Lung (tissue), 12 donors: ENCODE results near the gene PAX4. TPM values are rescaled to one million over a fixed set of nuclear protein-coding genes. Genes with fewer than 3 reads are reported as not detected.

Experiments used
- ATAC-seq: fragments of 200-7000 bp; cut with Tn5 transposase; one replicate; pipeline ENCODE4 v1.9.1; 2020; ENCODE audit warnings: moderate number of reproducible peaks; ENCODE audit not compliant: insufficient read depth, low FRiP score
- DNase-seq, 3 donors: peaks; one replicate each; pipeline ENCODE4 v3.0.0-alpha.2; 2013 to 2017
- H3K27ac ChIP-seq, 2 donors: one replicate each; pipeline ENCODE4 v1.5.1; 2013; ENCODE audit warnings: mild to moderate bottlenecking in 2 of 2, moderate library complexity in 2 of 2, control low read depth in 1 of 2, inconsistent platforms in 1 of 2, low read depth in 1 of 2, low read length in 1 of 2
- H3K27me3 ChIP-seq, 3 donors: one replicate each; pipeline ENCODE4 v1.5.1; 2013; ENCODE audit warnings: low read length in 2 of 3; ENCODE audit not compliant: control insufficient read depth in 3 of 3, insufficient read depth in 3 of 3
- H3K36me3 ChIP-seq, 4 donors: one replicate each; pipeline ENCODE4 v1.5.1; 2013; ENCODE audit warnings: low read length in 4 of 4, mild to moderate bottlenecking in 1 of 4, moderate library complexity in 1 of 4; ENCODE audit not compliant: control insufficient read depth in 4 of 4, insufficient read depth in 4 of 4
- H3K4me1 ChIP-seq, 5 donors: one replicate each; pipeline ENCODE4 v1.5.1; 2013; ENCODE audit warnings: low read length in 5 of 5, mild to moderate bottlenecking in 2 of 5, moderate library complexity in 1 of 5; ENCODE audit not compliant: control insufficient read depth in 5 of 5, insufficient read depth in 5 of 5
- H3K4me3 ChIP-seq: one replicate; pipeline ENCODE4 v1.5.1; 2013; ENCODE audit warnings: mild to moderate bottlenecking, control low read depth, moderate library complexity
- H3K9ac ChIP-seq, 2 donors: one replicate each; pipeline ENCODE4 v1.5.1; 2013; ENCODE audit warnings: low read length in 2 of 2, control low read depth in 1 of 2; ENCODE audit not compliant: insufficient read depth in 1 of 2
- H3K9me3 ChIP-seq, 4 donors: one replicate each; pipeline ENCODE4 v1.5.1; 2013; ENCODE audit warnings: low read length in 3 of 4, mild to moderate bottlenecking in 1 of 4, moderate library complexity in 1 of 4; ENCODE audit not compliant: control insufficient read depth in 4 of 4, insufficient read depth in 3 of 4
- CTCF ChIP-seq: IDR thresholded peaks from 2 replicates; pipeline ENCODE4 v1.5.1; 2012; ENCODE audit warnings: mild to moderate bottlenecking; ENCODE audit errors: control extremely low read depth, extremely low read depth
- WGBS, 2 donors: extraction: QIAGEN DNeasy Blood & Tissue Kit; methylation state at CpG; one replicate each; pipeline ENCODE4 v1.1.7; 2013; 5-methylcytosine and 5-hydroxymethylcytosine counted together
- polyA plus RNA-seq, 2 donors: library from polyadenylated mRNA; stranded (reverse); fragments of 200-250 nt; gene quantifications; one replicate each; pipeline ENCODE4 v1.2.1, GENCODE V29; 2013
- total RNA-seq, 2 donors: library from RNA; depleted of rRNA in 1 of 2; stranded (reverse); fragments of >200 nt in 1 of 2; gene quantifications; one replicate each; pipeline ENCODE4 v1.2.1, GENCODE V29; 2014 to 2021
- donor health status: control.
- donor health status: control.
- donor health status: Bipolar disorder and iron deficiency.
- donor health status: healthy.
- donor health status: DM: yes; HTN: yes; CAD: no.

Gene PAX4
- total and polyA plus RNA-seq, 4 donors = not detected

- 75 to 94% methylated on average over 1 of the region's 1 CpG for WGBS, 2 donors
- H3K36me3 ChIP-seq = no peaks in the 10 kb centered on the region
- TF ChIP-seq CTCF = no peak
- H3K27ac ChIP-seq = no peak overlapping the region
- H3K9me3 ChIP-seq = no peaks in the 10 kb centered on the region
- no peak for DNase-seq
- peaks cover 13 to 62% (median 16%) of the 10 kb centered on the region in 3 donors for H3K27me3 ChIP-seq
- ATAC-seq = no peak
- H3K9ac ChIP-seq = no peak overlapping the region
- H3K4me3 ChIP-seq = no peak overlapping the region
- no peaks in the 10 kb centered on the region for H3K4me1 ChIP-seq
These were observed 833 bp upstream of the PAX4 start for GRCh38 chr7:127618775-127619174.

- no peak for TF ChIP-seq CTCF
- Histone ChIP-seq H3K27ac (no peak overlapping the region), H3K4me3 (no peak overlapping the region), H3K4me1 (no peaks in the 10 kb centered on the region), H3K36me3 (no peaks in the 10 kb centered on the region), H3K9me3 (no peaks in the 10 kb centered on the region), H3K27me3 (peaks cover 13 to 52% (median 15%) of the 10 kb centered on the region in 3 donors), H3K9ac (no peak overlapping the region)
- ATAC-seq (no peak), DNase-seq (no peak)
- 91 to 92% methylated on average over 5 of the region's 5 CpGs for WGBS, 2 donors
These were observed 1.2 kb downstream of the PAX4 start for GRCh38 chr7:127616724-127617123.

GRCh38 chr7:127612263-127612662 is 5.7 kb downstream of the PAX4 start:
- TF ChIP-seq CTCF = no peak
- H3K4me1 ChIP-seq = no peaks in the 10 kb centered on the region
- H3K27ac ChIP-seq = no peak overlapping the region
- no peak for ATAC-seq
- H3K27me3 ChIP-seq = peaks cover 0 to 13% (median 0%) of the 10 kb centered on the region in 3 donors
- H3K9ac ChIP-seq = no peak overlapping the region
- peaks cover 0 to 17% (median 1%) of the 10 kb centered on the region in 4 donors for H3K9me3 ChIP-seq
- no peaks in the 10 kb centered on the region for H3K36me3 ChIP-seq
- H3K4me3 ChIP-seq = no peak overlapping the region
- no peak for DNase-seq
- 90 to 97% methylated on average over 1 of the region's 1 CpG for whole genome bisulfite sequencing, 2 donors

- no peak overlapping the region for H3K4me3 ChIP-seq
- H3K36me3 ChIP-seq = no peaks in the 10 kb centered on the region
- 90 to 93% methylated on average over 6 of the region's 6 CpGs for WGBS, 2 donors
- DNase-seq = no peak
- H3K4me1 ChIP-seq = no peaks in the 10 kb centered on the region
- ATAC-seq = no peak
- H3K27me3 ChIP-seq = peaks cover 0 to 1% (median 0%) of the 10 kb centered on the region in 3 donors
- H3K9me3 ChIP-seq = peaks cover 0 to 17% (median 1%) of the 10 kb centered on the region in 4 donors
- no peak overlapping the region for H3K27ac ChIP-seq
- H3K9ac ChIP-seq = no peak overlapping the region
- no peak for TF ChIP-seq CTCF
These were observed 8.6 kb downstream of the PAX4 start for GRCh38 chr7:127609297-127609696.
